ENCODE measurements around the gene CCDC82. TPM values are rescaled to one million over a fixed set of nuclear protein-coding genes. Genes with fewer than 3 reads are reported as not detected.

Gene CCDC82
- total and polyA plus RNA-seq, 2 donors = 18.6 to 62.0 TPM

DNA sequence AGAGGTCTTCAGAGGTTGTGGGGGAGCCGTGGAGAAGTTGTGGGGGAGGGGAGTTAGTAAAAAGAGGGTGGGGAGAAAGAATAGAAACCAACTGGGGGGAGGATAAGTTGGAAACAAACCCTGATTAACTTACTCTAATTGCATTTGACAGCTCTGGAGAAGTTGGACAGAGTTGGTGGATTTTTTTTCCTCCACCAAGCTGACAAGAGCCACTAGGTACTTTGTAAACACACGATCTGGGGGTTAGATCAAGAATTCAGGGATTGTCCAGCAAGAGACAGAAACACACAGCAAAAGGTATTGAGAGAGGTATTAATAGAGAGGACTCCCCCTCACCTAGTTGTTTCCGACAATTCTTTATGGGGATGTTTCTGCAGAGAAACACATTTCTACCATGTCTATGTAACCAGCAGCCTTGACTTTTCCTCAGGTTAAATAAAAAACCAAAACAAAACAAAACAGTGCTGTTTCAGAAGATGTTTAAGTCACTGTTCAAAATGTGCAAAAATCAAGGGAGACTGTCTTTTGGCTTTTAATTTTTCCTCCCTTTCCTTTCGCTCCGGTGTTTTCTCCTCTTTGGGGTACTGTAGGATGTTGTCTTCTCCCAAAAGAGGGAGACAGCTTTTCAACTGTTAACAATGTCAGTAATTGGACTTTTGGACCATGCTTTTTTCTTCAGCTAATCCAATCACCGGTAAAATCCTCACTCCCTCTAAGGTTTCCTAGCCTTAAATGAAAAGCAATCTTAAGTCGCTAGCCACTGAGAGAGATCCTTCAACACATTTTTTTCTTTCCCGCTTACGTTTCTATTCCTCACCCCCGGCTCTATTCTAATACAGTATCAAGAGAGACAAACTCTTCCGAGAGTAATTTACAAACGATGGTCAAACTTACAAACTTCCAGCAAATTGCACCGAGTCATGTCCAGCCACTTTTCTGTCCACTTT lies 47.4 kb downstream of the CCDC82 start:
- H3K4me3 ChIP-seq (ENCODE audit: low read depth, low read length) = peak overlapping the region; percentile 67
- WGBS = under 1% methylated on average over 13 of the region's 13 CpGs
- DNase-seq (ENCODE audit: extremely low spot score) = no peak
- H3K4me1 ChIP-seq (ENCODE audit: insufficient read depth) = peaks cover 3% of the 10 kb centered on the region
- H3K36me3 ChIP-seq (ENCODE audit: insufficient read depth) = no peaks in the 10 kb centered on the region
- H3K27ac ChIP-seq (ENCODE audit: low read depth) = peak overlapping the region; percentile 6

- DNase-seq (ENCODE audit: extremely low spot score) = no peak
- H3K4me3 ChIP-seq (ENCODE audit: low read depth, low read length) = peak overlapping the region; percentile 67
Observed at GRCh38 chr11:96341211-96342013, 48.3 kb downstream of the CCDC82 start.

DNA sequence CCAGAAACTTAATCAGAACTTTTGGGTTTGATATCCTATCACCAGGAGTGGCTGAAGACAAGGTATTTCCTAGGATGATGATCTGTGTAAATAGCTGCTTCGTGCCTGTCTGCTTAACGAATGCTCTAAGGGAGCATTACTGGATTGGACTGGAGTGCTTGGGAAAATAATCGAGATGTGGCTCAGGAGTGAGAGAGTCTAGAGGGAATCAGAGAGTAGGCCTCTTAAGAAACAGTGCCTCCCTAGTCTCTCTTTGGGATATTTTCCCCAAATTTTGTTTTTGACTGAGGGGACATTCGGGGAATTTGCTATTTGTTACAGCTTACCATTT lies 49.2 kb downstream of the CCDC82 start:
- Histone ChIP-seq H3K36me3 (ENCODE audit: insufficient read depth) (no peaks in the 10 kb centered on the region), H3K27ac (ENCODE audit: low read depth) (no peak overlapping the region), H3K4me1 (ENCODE audit: insufficient read depth) (peaks cover 3% of the 10 kb centered on the region), H3K4me3 (ENCODE audit: low read depth, low read length) (peak overlapping the region; percentile 67)
- DNase-seq (ENCODE audit: extremely low spot score) = no peak
- WGBS = 49% methylated on average over 4 of the region's 4 CpGs

More at GRCh38 chr11:96341211-96342013, 48.3 kb downstream of the CCDC82 start:
- 20% methylated on average over 26 of the region's 26 CpGs for WGBS
- Histone ChIP-seq H3K36me3 (ENCODE audit: insufficient read depth) (no peaks in the 10 kb centered on the region), H3K27ac (ENCODE audit: low read depth) (peak overlapping the region; percentile 55), H3K4me1 (ENCODE audit: insufficient read depth) (peaks cover 3% of the 10 kb centered on the region)

GRCh38 chr11:96339706-96340554 lies 49.8 kb downstream of the CCDC82 start:
- H3K36me3 ChIP-seq (ENCODE audit: insufficient read depth) = no peaks in the 10 kb centered on the region
- peaks cover 3% of the 10 kb centered on the region for H3K4me1 ChIP-seq (ENCODE audit: insufficient read depth)
- 42% methylated on average over 7 of the region's 7 CpGs for WGBS
- peak overlapping the region; percentile 29 for H3K4me3 ChIP-seq (ENCODE audit: low read depth, low read length)
- DNase-seq (ENCODE audit: extremely low spot score) = no peak
- H3K27ac ChIP-seq (ENCODE audit: low read depth) = no peak overlapping the region

GRCh38 chr11:96338910-96339705 lies 50.6 kb downstream of the CCDC82 start:
- H3K4me1 ChIP-seq (ENCODE audit: insufficient read depth) = peaks cover 3% of the 10 kb centered on the region
- H3K4me3 ChIP-seq (ENCODE audit: low read depth, low read length) = peak overlapping the region; percentile 29
- no peaks in the 10 kb centered on the region for H3K36me3 ChIP-seq (ENCODE audit: insufficient read depth)
- DNase-seq (ENCODE audit: extremely low spot score) = no peak
- 18% methylated on average over 13 of the region's 13 CpGs for WGBS
- H3K27ac ChIP-seq (ENCODE audit: low read depth) = peak overlapping the region; percentile 56

- Histone ChIP-seq H3K36me3 (ENCODE audit: insufficient read depth) (no peaks in the 10 kb centered on the region), H3K4me1 (ENCODE audit: insufficient read depth) (peaks cover 1% of the 10 kb centered on the region), H3K4me3 (ENCODE audit: low read depth, low read length) (no peak overlapping the region), H3K27ac (ENCODE audit: low read depth) (no peak overlapping the region)
- WGBS = 33% methylated on average over 6 of the region's 6 CpGs
- DNase-seq (ENCODE audit: extremely low spot score) = no peak
Observed at GRCh38 chr11:96337541-96338431, 51.9 kb downstream of the CCDC82 start.

DNA sequence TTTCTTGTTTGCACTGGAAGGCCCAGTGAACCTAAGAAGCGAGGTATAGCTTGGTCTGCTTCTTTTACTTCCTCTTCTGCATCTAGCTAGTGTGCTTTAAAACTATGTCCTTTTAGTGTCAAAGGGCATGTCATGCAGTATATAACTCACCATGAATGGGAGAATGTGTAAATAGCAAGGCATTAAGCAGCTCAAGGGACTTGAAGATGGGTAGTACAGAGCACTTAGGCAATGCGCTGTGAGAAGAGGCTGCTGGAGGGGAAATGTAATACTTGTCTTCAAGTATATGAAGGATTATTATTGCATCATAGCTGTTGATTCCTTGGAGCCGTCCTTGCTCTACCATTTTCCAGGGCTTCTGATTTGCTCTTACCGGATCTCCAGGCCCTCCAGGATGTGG lies 54.3 kb downstream of the CCDC82 start:
- H3K27ac ChIP-seq (ENCODE audit: low read depth) = no peak overlapping the region
- DNase-seq (ENCODE audit: extremely low spot score) = no peak
- no peaks in the 10 kb centered on the region for H3K36me3 ChIP-seq (ENCODE audit: insufficient read depth)
- H3K4me3 ChIP-seq (ENCODE audit: low read depth, low read length) = no peak overlapping the region
- 78% methylated on average over 4 of the region's 4 CpGs for WGBS
- peaks cover 3% of the 10 kb centered on the region for H3K4me1 ChIP-seq (ENCODE audit: insufficient read depth)

DNA sequence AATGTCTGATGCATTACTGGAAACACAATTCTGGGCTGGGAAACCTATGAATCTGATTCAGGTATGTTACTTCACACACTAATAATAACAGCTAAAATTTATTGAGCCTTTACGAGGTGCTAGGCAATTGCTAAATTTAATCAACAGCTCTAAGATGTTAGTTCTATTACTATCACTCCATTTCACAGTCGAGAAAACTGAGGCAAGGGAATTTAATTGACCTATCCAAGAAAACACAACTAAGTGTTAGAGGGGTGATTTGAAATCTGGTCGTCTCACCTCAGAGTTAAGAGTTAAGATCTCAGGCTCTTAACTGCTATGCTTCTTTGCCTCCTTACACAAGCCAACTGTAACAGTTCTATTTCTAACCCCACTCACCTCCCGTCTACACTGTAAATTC lies 55.5 kb downstream of the CCDC82 start:
- Histone ChIP-seq H3K36me3 (ENCODE audit: insufficient read depth) (no peaks in the 10 kb centered on the region), H3K27ac (ENCODE audit: low read depth) (no peak overlapping the region), H3K4me1 (ENCODE audit: insufficient read depth) (peaks cover 3% of the 10 kb centered on the region), H3K4me3 (ENCODE audit: low read depth, low read length) (no peak overlapping the region)
- WGBS = 92% methylated on average over 4 of the region's 4 CpGs
- no peak for DNase-seq (ENCODE audit: extremely low spot score)

- no peak for DNase-seq (ENCODE audit: extremely low spot score)
- Histone ChIP-seq H3K36me3 (ENCODE audit: insufficient read depth) (no peaks in the 10 kb centered on the region), H3K27ac (ENCODE audit: low read depth) (no peak overlapping the region), H3K4me3 (ENCODE audit: low read depth, low read length) (no peak overlapping the region), H3K4me1 (ENCODE audit: insufficient read depth) (peaks cover 3% of the 10 kb centered on the region)
- WGBS = 67% methylated on average over 4 of the region's 4 CpGs
Observed at GRCh38 chr11:96333191-96333719, 56.5 kb downstream of the CCDC82 start.

- peaks cover 1% of the 10 kb centered on the region for H3K4me1 ChIP-seq (ENCODE audit: insufficient read depth)
- H3K36me3 ChIP-seq (ENCODE audit: insufficient read depth) = no peaks in the 10 kb centered on the region
- H3K4me3 ChIP-seq (ENCODE audit: low read depth, low read length) = no peak overlapping the region
- no peak for DNase-seq (ENCODE audit: extremely low spot score)
- no peak overlapping the region for H3K27ac ChIP-seq (ENCODE audit: low read depth)
- WGBS = 54% methylated on average over 8 of the region's 8 CpGs
Observed at GRCh38 chr11:96332126-96332771, 57.5 kb downstream of the CCDC82 start.

DNA sequence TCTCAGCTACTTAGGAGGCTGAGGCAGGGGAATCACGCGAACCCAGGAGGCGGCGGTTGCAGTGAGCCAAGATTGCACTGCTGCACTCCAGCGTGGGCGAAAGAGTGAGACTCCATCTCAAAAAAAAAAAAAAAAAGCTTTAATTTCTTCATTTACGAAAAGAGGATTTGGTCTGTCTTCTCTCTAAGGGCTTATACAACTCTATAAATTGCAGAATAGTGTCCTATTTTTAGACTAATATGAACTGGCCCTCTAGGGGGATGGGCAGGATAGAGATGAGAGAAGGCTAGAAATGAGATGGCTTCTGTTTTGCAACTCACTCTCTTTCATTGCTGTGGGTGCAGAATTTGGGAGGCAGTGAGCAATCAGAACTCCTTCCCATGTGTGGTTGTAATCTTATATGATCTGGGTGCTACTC lies 58.0 kb downstream of the CCDC82 start:
- DNase-seq (ENCODE audit: extremely low spot score) = no peak
- Histone ChIP-seq H3K4me3 (ENCODE audit: low read depth, low read length) (no peak overlapping the region), H3K36me3 (ENCODE audit: insufficient read depth) (no peaks in the 10 kb centered on the region), H3K27ac (ENCODE audit: low read depth) (no peak overlapping the region), H3K4me1 (ENCODE audit: insufficient read depth) (peaks cover 1% of the 10 kb centered on the region)
- 83% methylated on average over 7 of the region's 7 CpGs for WGBS
